ENCODE results near the gene CCND1. TPM values are rescaled to one million over a fixed set of nuclear protein-coding genes. Genes with fewer than 3 reads are reported as not detected.
A peak's percentile ranks its signal among the peaks of the same experiment; 100 is the strongest.

Gene CCND1
- total RNA-seq, 1 experiment from 2014 or later, result 372 TPM

DNA sequence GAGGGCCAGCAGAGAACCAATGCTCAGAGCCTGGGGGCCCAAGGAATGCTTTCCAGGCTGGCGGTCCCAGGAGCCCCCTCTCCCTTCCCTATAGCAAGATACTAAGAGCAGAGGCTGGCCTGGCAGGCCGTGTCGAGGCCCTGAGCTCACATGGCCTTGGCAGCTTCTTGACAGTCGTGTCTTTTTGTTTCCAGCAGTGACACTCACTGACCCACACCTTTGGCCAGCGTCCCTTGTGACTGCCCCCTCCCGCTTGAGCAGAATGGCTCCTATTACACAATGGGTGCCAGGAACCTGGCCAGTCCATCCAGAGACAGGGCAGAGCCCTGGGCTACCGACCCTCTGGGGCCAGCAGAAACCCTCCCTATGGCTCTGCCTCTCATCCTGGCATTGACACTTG lies 6.4 kb upstream of the CCND1 start:
- Histone ChIP-seq H2AK5ac (ENCODE audit: insufficient read length, low read length) (no peak overlapping the region), H3K79me2 (ENCODE audit: insufficient read depth, low read length) (no peaks in the 10 kb centered on the region), H3K4ac (ENCODE audit: low read depth, low read length) (no peak overlapping the region), H3K56ac (ENCODE audit: insufficient read length, low read depth, low read length) (no peak overlapping the region), H3K14ac (ENCODE audit: insufficient read depth, low read length) (no peak overlapping the region), H3K18ac (ENCODE audit: insufficient read length, low read depth, low read length) (no peak overlapping the region), H3K9me3 (ENCODE audit: control insufficient read depth, low read depth, low read length) (peaks cover 4% of the 10 kb centered on the region), H2BK5ac (ENCODE audit: insufficient read length, low read length) (no peak overlapping the region), H3K27ac (ENCODE audit: insufficient read length, low read depth, low read length) (no peak overlapping the region), H4K91ac (ENCODE audit: insufficient read length, low read depth, low read length) (no peak overlapping the region), H4K5ac (ENCODE audit: insufficient read length, low read depth, low read length) (no peak overlapping the region), H2BK120ac (ENCODE audit: low read depth, low read length, poor library complexity, severe bottlenecking) (no peak overlapping the region), H2BK15ac (ENCODE audit: low read depth, low read length) (no peak overlapping the region), H3K9ac (ENCODE audit: extremely low read depth, insufficient read length, low read length) (no peak overlapping the region), H3K23ac (ENCODE audit: insufficient read length, low read depth, low read length) (no peak overlapping the region), H3K79me1 (ENCODE audit: insufficient read depth, low read depth, low read length, poor library complexity, severe bottlenecking) (no peaks in the 10 kb centered on the region), H3K4me2 (ENCODE audit: insufficient read depth, insufficient read length, low read length) (no peak overlapping the region), H2AFZ (ENCODE audit: low read length) (no peak overlapping the region), H3K4me1 (ENCODE audit: insufficient read depth, low read length) (no peaks in the 10 kb centered on the region), H3T11ph (ENCODE audit: low read length) (no peak overlapping the region), H3K23me2 (ENCODE audit: insufficient read length, low read depth, low read length, poor library complexity, severe bottlenecking) (peaks cover 14% of the 10 kb centered on the region), H4K8ac (replicated peaks; ENCODE audit: insufficient read length, low read depth, low read length) (no peak overlapping the region), H3K27me3 (ENCODE audit: insufficient read depth, low read length) (peaks cover 3% of the 10 kb centered on the region; the same call in 1 of the 2 replicates), H2BK20ac (ENCODE audit: low read depth, low read length, poor library complexity, severe bottlenecking) (no peak overlapping the region), H4K20me1 (ENCODE audit: control insufficient read depth, insufficient read depth, insufficient read length) (no peaks in the 10 kb centered on the region), H2BK12ac (ENCODE audit: insufficient read length, low read depth, low read length) (no peak overlapping the region)
- WGBS (ENCODE audit: extremely low coverage, insufficient read length, low lambda C conversion rate), result no CpG with 5 or more reads among the region's 7 CpGs
- H3K27ac Mint-ChIP-seq, result peak overlapping the region in 1 of 3 experiments; percentile 44; a peak in 1 of 7 replicates
- H3K36me3 Mint-ChIP-seq (ENCODE audit: insufficient read depth in 1 of 3, low read depth in 3 of 3), result peaks cover 4 to 5% (median 4%) of the 10 kb centered on the region in 3 experiments; a peak in 6 of 7 replicates
- no peak overlapping the region for H3K4me3 Mint-ChIP-seq
- TF ChIP-seq, protein P1, sequence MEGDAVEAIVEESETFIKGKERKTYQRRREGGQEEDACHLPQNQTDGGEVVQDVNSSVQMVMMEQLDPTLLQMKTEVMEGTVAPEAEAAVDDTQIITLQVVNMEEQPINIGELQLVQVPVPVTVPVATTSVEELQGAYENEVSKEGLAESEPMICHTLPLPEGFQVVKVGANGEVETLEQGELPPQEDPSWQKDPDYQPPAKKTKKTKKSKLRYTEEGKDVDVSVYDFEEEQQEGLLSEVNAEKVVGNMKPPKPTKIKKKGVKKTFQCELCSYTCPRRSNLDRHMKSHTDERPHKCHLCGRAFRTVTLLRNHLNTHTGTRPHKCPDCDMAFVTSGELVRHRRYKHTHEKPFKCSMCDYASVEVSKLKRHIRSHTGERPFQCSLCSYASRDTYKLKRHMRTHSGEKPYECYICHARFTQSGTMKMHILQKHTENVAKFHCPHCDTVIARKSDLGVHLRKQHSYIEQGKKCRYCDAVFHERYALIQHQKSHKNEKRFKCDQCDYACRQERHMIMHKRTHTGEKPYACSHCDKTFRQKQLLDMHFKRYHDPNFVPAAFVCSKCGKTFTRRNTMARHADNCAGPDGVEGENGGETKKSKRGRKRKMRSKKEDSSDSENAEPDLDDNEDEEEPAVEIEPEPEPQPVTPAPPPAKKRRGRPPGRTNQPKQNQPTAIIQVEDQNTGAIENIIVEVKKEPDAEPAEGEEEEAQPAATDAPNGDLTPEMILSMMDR (conservative IDR thresholded peaks at IDR 0.05), result no peak
- peaks cover 5 to 9% of the 10 kb centered on the region in 2 experiments for H3K9me3 Mint-ChIP-seq
- DNase-seq, result no peak
- H3K4me1 Mint-ChIP-seq, result peaks cover 19 to 22% of the 10 kb centered on the region in 2 experiments
- peaks cover 37% of the 10 kb centered on the region for H3K27me3 Mint-ChIP-seq (ENCODE audit: low read depth)
